Calu3 (cell line): Measurements from ENCODE around the gene ZDHHC19. TPM values are rescaled to one million over a fixed set of nuclear protein-coding genes. Genes with fewer than 3 reads are reported as not detected.

Source experiments
- BruUV-seq: library from RNA; stranded (reverse); fragments of 400-500 nt; replicated peaks from 2 replicates; lab custom pipeline; 2021; lab: Mats Ljungman, UMichigan
- CTCF ChIA-PET: fragments of 300-600 bp; sonication (Branson Sonifier 250); formaldehyde crosslinking; loops from one replicate; lab custom pipeline; 2022; ENCODE audit warnings: antibody characterized with exemption; lab: Charles Lee
- DNase-seq: peaks from one replicate; pipeline ENCODE4 v3.0.0; 2022
- H3K27ac Mint-ChIP-seq: one replicate; pipeline ENCODE4 v1.8.0; 2022; ENCODE audit warnings: mixed read lengths; ENCODE audit not compliant: unreplicated experiment
- H3K27me3 Mint-ChIP-seq: one replicate; pipeline ENCODE4 v1.8.0; 2022; ENCODE audit warnings: mixed read lengths; ENCODE audit not compliant: unreplicated experiment
- H3K36me3 Mint-ChIP-seq: one replicate; pipeline ENCODE4 v1.8.0; 2022; ENCODE audit warnings: mild to moderate bottlenecking, moderate library complexity, mixed read lengths; ENCODE audit not compliant: insufficient read depth, unreplicated experiment
- H3K4me1 Mint-ChIP-seq: one replicate; pipeline ENCODE4 v1.8.0; 2022; ENCODE audit warnings: mild to moderate bottlenecking, low read depth, mixed read lengths; ENCODE audit not compliant: unreplicated experiment
- H3K4me3 Mint-ChIP-seq: one replicate; pipeline ENCODE4 v1.8.0; 2022; ENCODE audit warnings: mild to moderate bottlenecking, low read depth, moderate library complexity, mixed read lengths; ENCODE audit not compliant: unreplicated experiment
- H3K9me3 Mint-ChIP-seq: one replicate; pipeline ENCODE4 v1.8.0; 2022; ENCODE audit warnings: low read depth, mixed read lengths; ENCODE audit not compliant: unreplicated experiment
- CTCF ChIP-seq: fragments of 200-600 bp; IDR thresholded peaks from one replicate; pipeline ENCODE4 v1.8.0; 2022; ENCODE audit warnings: antibody characterized with exemption; ENCODE audit not compliant: unreplicated experiment
- intact Hi-C: fragments of 100-400 bp; cut with micrococcal nuclease; formaldehyde crosslinking; loops from one replicate; pipeline ENCODE4 v1.10.0; 2022; ENCODE audit not compliant: unreplicated experiment
- total RNA-seq: library from RNA; stranded (reverse); gene quantifications from 2 replicates; pipeline ENCODE4 v1.2.3, GENCODE V29; 2022

Gene ZDHHC19
- total RNA-seq, 1 experiment from 2014 or later: not detected

GRCh38 chr3:196241704-196242103 lies 30.5 kb upstream of the ZDHHC19 start:
- BruUV-seq: no TSS peak
- Mint-ChIP-seq H3K27ac (no peak overlapping the region), H3K4me3 (no peak overlapping the region), H3K4me1 (no peaks in the 10 kb centered on the region), H3K36me3 (peaks cover 4% of the 10 kb centered on the region), H3K9me3 (no peaks in the 10 kb centered on the region), H3K27me3 (no peaks in the 10 kb centered on the region)
- DNase-seq: no peak
- no peak for TF ChIP-seq CTCF
- intact Hi-C loops: no loop called here
- CTCF ChIA-PET: no interaction called here

GRCh38 chr3:196240424-196240823 lies 29.2 kb upstream of the ZDHHC19 start:
- Mint-ChIP-seq H3K4me1 (no peaks in the 10 kb centered on the region), H3K9me3 (no peaks in the 10 kb centered on the region), H3K4me3 (no peak overlapping the region), H3K27me3 (no peaks in the 10 kb centered on the region), H3K27ac (no peak overlapping the region), H3K36me3 (no peaks in the 10 kb centered on the region)
- no TSS peak for BruUV-seq
- TF ChIP-seq CTCF: no peak
- intact Hi-C loops: no loop called here
- DNase-seq: no peak
- CTCF ChIA-PET: no interaction called here

- intact Hi-C loops: no loop called here
- Mint-ChIP-seq H3K4me3 (no peak overlapping the region), H3K36me3 (no peaks in the 10 kb centered on the region), H3K27ac (no peak overlapping the region), H3K27me3 (no peaks in the 10 kb centered on the region), H3K9me3 (no peaks in the 10 kb centered on the region), H3K4me1 (no peaks in the 10 kb centered on the region)
- TF ChIP-seq CTCF: no peak
- DNase-seq: no peak
- BruUV-seq: no TSS peak
- CTCF ChIA-PET: no interaction called here
These were observed 27.7 kb upstream of the ZDHHC19 start for GRCh38 chr3:196238612-196239560.

GRCh38 chr3:196237203-196237602 lies 26.0 kb upstream of the ZDHHC19 start:
- Mint-ChIP-seq H3K9me3 (no peaks in the 10 kb centered on the region), H3K4me1 (no peaks in the 10 kb centered on the region), H3K4me3 (no peak overlapping the region), H3K27ac (no peak overlapping the region), H3K36me3 (no peaks in the 10 kb centered on the region), H3K27me3 (no peaks in the 10 kb centered on the region)
- intact Hi-C loops: no loop called here
- no peak for TF ChIP-seq CTCF
- BruUV-seq: no TSS peak
- no peak for DNase-seq
- CTCF ChIA-PET: no interaction called here
